ENCODE measurements around the gene HOXB9. TPM values are rescaled to one million over a fixed set of nuclear protein-coding genes. Genes with fewer than 3 reads are reported as not detected.

HOXB9 gene
- total RNA-seq, 1 experiment from 2014 or later = 65.9 TPM

GRCh38 chr17:48671697-48672171, 45.6 kb upstream of the HOXB9 start:
- H3K36me3 ChIP-seq (ENCODE audit: control insufficient read depth, insufficient read depth, low read length) = no peaks in the 10 kb centered on the region
- TF ChIP-seq TCF7L2 (IDR thresholded peaks at IDR 0.05; ENCODE audit: low read depth, low read length) (no peak), POLR2AphosphoS5 (IDR thresholded peaks at IDR 0.05; ENCODE audit: low read depth, low read length) (0 out of 2 replicates have a peak, but pooled peaks have one; percentile 29), CTCF (IDR thresholded peaks at IDR 0.05) (peak; percentile 99), SIN3A (IDR thresholded peaks at IDR 0.05; ENCODE audit: borderline replicate concordance, insufficient read depth, low read depth, low read length) (no peak), REST (IDR thresholded peaks at IDR 0.05; ENCODE audit: insufficient read depth in 1 of 2, low read depth in 2 of 2, low read length in 1 of 2) (no peak; a peak in 1 of 4 replicates)
- ATAC-seq (peak; percentile 88), DNase-seq (ENCODE audit: low read depth, low spot score) (peak; percentile 25)
- H3K9me3 ChIP-seq (ENCODE audit: control insufficient read depth, insufficient read depth, low read depth, low read length) = no peaks in the 10 kb centered on the region
- in situ Hi-C loops (cut with HindIII; ENCODE audit: low pct_unique_long_range_greater_than_20kb, low sequenced_read_pairs) (no loop called here), intact Hi-C loops (cut with micrococcal nuclease; ENCODE audit: unreplicated experiment) (no loop called here)
- BruUV-seq (replicated peaks) = no TSS peak
- peaks cover 5% of the 10 kb centered on the region for H3K4me1 ChIP-seq (ENCODE audit: control insufficient read depth, insufficient read depth, low read length)
- H3K27me3 ChIP-seq (ENCODE audit: control insufficient read depth, insufficient read depth, low read length) = no peaks in the 10 kb centered on the region
- POLR2A ChIA-PET = no interaction called here
- peak overlapping the region; percentile 17; the same call in 1 of the 2 replicates for H3K27ac ChIP-seq (ENCODE audit: low read length)
- peak overlapping the region in 1 of 2 experiments; percentile 36; a peak in 2 of 4 replicates for H3K4me3 ChIP-seq (ENCODE audit: low read depth in 2 of 2, low read length in 2 of 2)
- CTCF ChIA-PET = interaction anchor here (0.6 to 1.2 kb wide), 4 partner anchors 23 to 216 kb away, joined by 3 to 6 read pairs (median 3); no protein-coding TSS in a partner anchor

GRCh38 chr17:48663134-48663924, 37.2 kb upstream of the HOXB9 start:
- CTCF ChIA-PET = no interaction called here
- no peak overlapping the region for H3K27ac ChIP-seq (ENCODE audit: low read length)
- POLR2A ChIA-PET = no interaction called here
- H3K4me3 ChIP-seq (ENCODE audit: low read depth in 2 of 2, low read length in 2 of 2) = no peak overlapping the region
- ATAC-seq = peak; percentile 72
- BruUV-seq (replicated peaks) = TSS peak; percentile 20
- H3K36me3 ChIP-seq (ENCODE audit: control insufficient read depth, insufficient read depth, low read length) = no peaks in the 10 kb centered on the region
- TF ChIP-seq CTCF (IDR thresholded peaks at IDR 0.05) (peak; percentile 65), REST (IDR thresholded peaks at IDR 0.05; ENCODE audit: insufficient read depth in 1 of 2, low read depth in 2 of 2, low read length in 1 of 2) (no peak), SIN3A (IDR thresholded peaks at IDR 0.05; ENCODE audit: borderline replicate concordance, insufficient read depth, low read depth, low read length) (no peak)
- no peaks in the 10 kb centered on the region for H3K27me3 ChIP-seq (ENCODE audit: control insufficient read depth, insufficient read depth, low read length)
- no peaks in the 10 kb centered on the region for H3K4me1 ChIP-seq (ENCODE audit: control insufficient read depth, insufficient read depth, low read length)
- H3K9me3 ChIP-seq (ENCODE audit: control insufficient read depth, insufficient read depth, low read depth, low read length) = no peaks in the 10 kb centered on the region
- DNase-seq (ENCODE audit: low read depth, low spot score) = no peak
- in situ Hi-C loops (cut with HindIII; ENCODE audit: low pct_unique_long_range_greater_than_20kb, low sequenced_read_pairs) (no loop called here), intact Hi-C loops (cut with micrococcal nuclease; ENCODE audit: unreplicated experiment) (no loop called here)

Measured in Panc1 (cell line).